Measurements from ENCODE around the gene PTPRT.

PTPRT gene

GRCh38 chr20:42432496-42433334 lies 757.0 kb downstream of the PTPRT start:
- DNase-seq = no peak

GRCh38 chr20:42430598-42430997 lies 759.1 kb downstream of the PTPRT start:
- no peak for DNase-seq

GRCh38 chr20:42429761-42430458 lies 759.8 kb downstream of the PTPRT start:
- no peak for DNase-seq

- no peak for DNase-seq
Observed at GRCh38 chr20:42419814-42420532, 769.7 kb downstream of the PTPRT start.

GRCh38 chr20:42406826-42407225 lies 782.9 kb downstream of the PTPRT start:
- no peak for DNase-seq

GRCh38 chr20:42402455-42402854 lies 787.3 kb downstream of the PTPRT start:
- DNase-seq = no peak

- no peak for DNase-seq
Observed at GRCh38 chr20:42401613-42402012, 788.1 kb downstream of the PTPRT start.

GRCh38 chr20:42399802-42400201 lies 789.9 kb downstream of the PTPRT start:
- DNase-seq = no peak

GRCh38 chr20:42392442-42392841 lies 797.3 kb downstream of the PTPRT start:
- DNase-seq = no peak

- no peak for DNase-seq
Observed at GRCh38 chr20:42391807-42392206, 797.9 kb downstream of the PTPRT start.

- DNase-seq = no peak
Observed at GRCh38 chr20:42380287-42380686, 809.4 kb downstream of the PTPRT start.

GRCh38 chr20:42379385-42379784 lies 810.3 kb downstream of the PTPRT start:
- DNase-seq = no peak

GRCh38 chr20:42378826-42379225 lies 810.9 kb downstream of the PTPRT start:
- DNase-seq = no peak

- DNase-seq = no peak
Observed at GRCh38 chr20:42376131-42376530, 813.6 kb downstream of the PTPRT start.

- DNase-seq = no peak
Observed at GRCh38 chr20:42373049-42373448, 816.7 kb downstream of the PTPRT start.

GRCh38 chr20:42370075-42370474 lies 819.6 kb downstream of the PTPRT start:
- no peak for DNase-seq

- no peak for DNase-seq
Observed at GRCh38 chr20:42368910-42369309, 820.8 kb downstream of the PTPRT start.

GRCh38 chr20:42366626-42367025 lies 823.1 kb downstream of the PTPRT start:
- DNase-seq = no peak

GRCh38 chr20:42364446-42364845 lies 825.3 kb downstream of the PTPRT start:
- DNase-seq = no peak

GRCh38 chr20:42361402-42361970 lies 828.2 kb downstream of the PTPRT start:
- no peak for DNase-seq

- DNase-seq = no peak
Observed at GRCh38 chr20:42360621-42361020, 829.1 kb downstream of the PTPRT start.

GRCh38 chr20:42359617-42360016 lies 830.1 kb downstream of the PTPRT start:
- no peak for DNase-seq

- no peak for DNase-seq
Observed at GRCh38 chr20:42352096-42352495, 837.6 kb downstream of the PTPRT start.

Measured in NCI-H2081 treated with DMSO at 0.1 percent for 48 hours (cell line).